NCI-H2196 (cell line): Measurements from ENCODE around the gene CEP57.
A peak's percentile ranks its signal among the peaks of the same experiment; 100 is the strongest.
"Not testable (repeated sequence)": the region's sequence is repeated elsewhere in the genome, so short reads cannot be mapped to it uniquely, and the experiment has no call there.

Source experiments
- DNase-seq: peaks from one replicate; lab custom pipeline; 2025; ENCODE audit not compliant: unreplicated experiment; lab: John Stamatoyannopoulos, UW

The CEP57 gene

GRCh38 chr11:95795627-95796295 is 5.5 kb downstream of the CEP57 start:
- DNase-seq = no peak

- DNase-seq = no peak
Observed at GRCh38 chr11:95796501-95796900, 6.2 kb downstream of the CEP57 start.

GRCh38 chr11:95799546-95799945 is 9.2 kb downstream of the CEP57 start:
- DNase-seq = no peak

- DNase-seq = no peak
Observed at GRCh38 chr11:95800438-95800837, 10.1 kb downstream of the CEP57 start.

GRCh38 chr11:95802806-95803205 is 12.5 kb downstream of the CEP57 start:
- no peak for DNase-seq

GRCh38 chr11:95803973-95804372 is 13.7 kb downstream of the CEP57 start:
- no peak for DNase-seq

- no peak for DNase-seq
Observed at GRCh38 chr11:95805869-95806268, 15.6 kb downstream of the CEP57 start.

GRCh38 chr11:95806464-95806863 is 16.2 kb downstream of the CEP57 start:
- DNase-seq = not testable (repeated sequence)

- not testable (repeated sequence) for DNase-seq
Observed at GRCh38 chr11:95811052-95811451, 20.8 kb downstream of the CEP57 start.

GRCh38 chr11:95816037-95816436 is 25.7 kb downstream of the CEP57 start:
- DNase-seq = no peak

- DNase-seq = no peak
Observed at GRCh38 chr11:95821640-95822039, 31.3 kb downstream of the CEP57 start.

- DNase-seq = no peak
Observed at GRCh38 chr11:95827696-95828095, 37.4 kb downstream of the CEP57 start.

- no peak for DNase-seq
Observed at GRCh38 chr11:95829580-95830259, 39.4 kb downstream of the CEP57 start.

- no peak for DNase-seq
Observed at GRCh38 chr11:95831198-95831883, 41.0 kb downstream of the CEP57 start.

- DNase-seq = no peak
Observed at GRCh38 chr11:95832763-95833162, 42.5 kb downstream of the CEP57 start.

GRCh38 chr11:95833378-95833777 is 43.1 kb downstream of the CEP57 start:
- DNase-seq = no peak

GRCh38 chr11:95835351-95835750 is 45.1 kb downstream of the CEP57 start:
- DNase-seq = peak; percentile 13

GRCh38 chr11:95835768-95836488 is 45.6 kb downstream of the CEP57 start:
- DNase-seq = peak; percentile 66

GRCh38 chr11:95845167-95845566 is 54.9 kb downstream of the CEP57 start:
- DNase-seq = no peak

GRCh38 chr11:95849087-95849825 is 59.0 kb downstream of the CEP57 start:
- DNase-seq = peak; percentile 19

GRCh38 chr11:95850137-95850536 is 59.8 kb downstream of the CEP57 start:
- no peak for DNase-seq
